Activated gamma-delta T cell treated with anti-CD3 and anti-CD28 coated beads, Interleukin-2, amount 50 U/mL, for 16 hours (primary cell): Measurements from ENCODE around the gene REEP3.
"Not testable (repeated sequence)": the region's sequence is repeated elsewhere in the genome, so short reads cannot be mapped to it uniquely, and the experiment has no call there.

Experiments used
- DNase-seq: peaks from one replicate; pipeline ENCODE4 v3.0.0-alpha.2; 2020; ENCODE audit warnings: low read depth

Gene REEP3

GRCh38 chr10:63520500-63521415 lies at the start of gene REEP3:
TSS of gene REEP3 (plus strand) at chr10:63521401. CDS start at chr10:63521546, 145 bp downstream.
- DNase-seq, result peak; percentile 14

GRCh38 chr10:63474488-63474887 lies 46.7 kb upstream of the REEP3 start:
- DNase-seq, result no peak

GRCh38 chr10:63477927-63478326 lies 43.3 kb upstream of the REEP3 start:
- no peak for DNase-seq

GRCh38 chr10:63478564-63478963 lies 42.6 kb upstream of the REEP3 start:
- no peak for DNase-seq

GRCh38 chr10:63480237-63480636 lies 41.0 kb upstream of the REEP3 start:
- no peak for DNase-seq

- no peak for DNase-seq
These were observed 39.3 kb upstream of the REEP3 start for GRCh38 chr10:63481815-63482421.

- no peak for DNase-seq
These were observed 37.2 kb upstream of the REEP3 start for GRCh38 chr10:63483983-63484382.

GRCh38 chr10:63487990-63488389 lies 33.2 kb upstream of the REEP3 start:
- no peak for DNase-seq

- DNase-seq, result no peak
These were observed 31.4 kb upstream of the REEP3 start for GRCh38 chr10:63489838-63490237.

- DNase-seq, result no peak
These were observed 29.4 kb upstream of the REEP3 start for GRCh38 chr10:63491588-63492316.

- not testable (repeated sequence) for DNase-seq
These were observed 28.9 kb upstream of the REEP3 start for GRCh38 chr10:63492317-63492690.

GRCh38 chr10:63493004-63493403 lies 28.2 kb upstream of the REEP3 start:
- DNase-seq, result no peak

- no peak for DNase-seq
These were observed 26.2 kb upstream of the REEP3 start for GRCh38 chr10:63494951-63495350.

- DNase-seq, result no peak
These were observed 24.6 kb upstream of the REEP3 start for GRCh38 chr10:63496561-63496960.

GRCh38 chr10:63497321-63497720 lies 23.9 kb upstream of the REEP3 start:
- no peak for DNase-seq

GRCh38 chr10:63498665-63499064 lies 22.5 kb upstream of the REEP3 start:
- DNase-seq, result no peak

- DNase-seq, result not testable (repeated sequence)
These were observed 20.6 kb upstream of the REEP3 start for GRCh38 chr10:63500551-63500950.

- DNase-seq, result no peak
These were observed 19.2 kb upstream of the REEP3 start for GRCh38 chr10:63501954-63502353.

GRCh38 chr10:63502832-63503231 lies 18.4 kb upstream of the REEP3 start:
- DNase-seq, result no peak

GRCh38 chr10:63503395-63503794 lies 17.8 kb upstream of the REEP3 start:
- no peak for DNase-seq

GRCh38 chr10:63504145-63504881 lies 16.9 kb upstream of the REEP3 start:
- no peak for DNase-seq

- DNase-seq, result no peak
These were observed 15.6 kb upstream of the REEP3 start for GRCh38 chr10:63505562-63505961.
